Left kidney (tissue), 8 donors: ENCODE data around the gene CCDC137. TPM values are rescaled to one million over a fixed set of nuclear protein-coding genes. Genes with fewer than 3 reads are reported as not detected.
A peak's percentile ranks its signal among the peaks of the same experiment; 100 is the strongest.
"Not testable (repeated sequence)": the region's sequence is repeated elsewhere in the genome, so short reads cannot be mapped to it uniquely, and the experiment has no call there.

Source experiments
- DNase-seq: peaks from one replicate; pipeline ENCODE4 v3.0.0-alpha.2; 2013
- long read RNA-seq, 8 donors: transcript quantifications; one replicate each; lab custom pipeline, GENCODE V29; 2026
- polyA plus RNA-seq: library from polyadenylated mRNA; unstranded; fragments of 120-200 nt; gene quantifications from one replicate; pipeline ENCODE4 v1.2.1, GENCODE V29; 2013; ENCODE audit not compliant: insufficient read length

CCDC137 gene
- 15.2 TPM for polyA plus RNA-seq
- long read RNA-seq, donor 1, transcript CCDC137-201 (6 exons, 2,468 nt): major isoform, 6 of 13 reads
- long read RNA-seq, donor 1, partial matches to known transcripts: 6 of 13 reads
- long read RNA-seq, donor 1, other reads (novel, unspliced or antisense): 0 of 13 reads
- long read RNA-seq, donor 2, transcript CCDC137-201 (6 exons, 2,468 nt): major isoform, 6 of 93 reads
- long read RNA-seq, donor 2, partial matches to known transcripts: 37 of 93 reads
- long read RNA-seq, donor 2, other reads (novel, unspliced or antisense): 50 of 93 reads
- long read RNA-seq, donor 3, transcript CCDC137-201 (6 exons, 2,468 nt): major isoform, 5 of 47 reads
- long read RNA-seq, donor 3, partial matches to known transcripts: 11 of 47 reads
- long read RNA-seq, donor 3, other reads (novel, unspliced or antisense): 31 of 47 reads
- long read RNA-seq, donor 4: 0 reads
- long read RNA-seq, donor 5, transcript CCDC137-201 (6 exons, 2,468 nt): major isoform, 9 of 130 reads
- long read RNA-seq, donor 5, partial matches to known transcripts: 42 of 130 reads
- long read RNA-seq, donor 5, other reads (novel, unspliced or antisense): 79 of 130 reads
- long read RNA-seq, donor 6, partial matches to known transcripts: 28 of 46 reads
- long read RNA-seq, donor 6, other reads (novel, unspliced or antisense): 15 of 46 reads
- long read RNA-seq, donor 7, partial matches to known transcripts: 24 of 56 reads
- long read RNA-seq, donor 7, other reads (novel, unspliced or antisense): 30 of 56 reads
- long read RNA-seq, donor 8, partial matches to known transcripts: 0 of 8 reads
- long read RNA-seq, donor 8, other reads (novel, unspliced or antisense): 8 of 8 reads

GRCh38 chr17:81666342-81667191 is at the start of gene CCDC137, which contains the start of gene OXLD1:
Gene CCDC137 (plus strand): TSS chr17:81666737. CDS start chr17:81666767, 30 bp downstream.
Gene OXLD1 (minus strand): TSS chr17:81666605. CDS start chr17:81666577, 28 bp downstream.
- DNase-seq: peak; percentile 94

- DNase-seq: no peak
Observed at GRCh38 chr17:81616877-81617276, 49.7 kb upstream of the CCDC137 start.

- DNase-seq: not testable (repeated sequence)
Observed at GRCh38 chr17:81618307-81618706, 48.2 kb upstream of the CCDC137 start.

- DNase-seq: no peak
Observed at GRCh38 chr17:81621494-81622130, 44.9 kb upstream of the CCDC137 start.

GRCh38 chr17:81630274-81630673 is 36.3 kb upstream of the CCDC137 start:
- DNase-seq: no peak

- no peak for DNase-seq
Observed at GRCh38 chr17:81631482-81631881, 35.1 kb upstream of the CCDC137 start.

GRCh38 chr17:81635431-81635830 is 31.1 kb upstream of the CCDC137 start:
- DNase-seq: no peak

GRCh38 chr17:81635973-81636504 is 30.5 kb upstream of the CCDC137 start:
- no peak for DNase-seq

GRCh38 chr17:81636505-81637288 is 29.8 kb upstream of the CCDC137 start, which contains the start of the genes NPLOC4 and TSPAN10:
Gene NPLOC4 (minus strand): TSS chr17:81637112. CDS start chr17:81636930, 182 bp downstream.
Gene TSPAN10 (plus strand): TSS chr17:81637196. CDS start chr17:81642413, 5,217 bp downstream.
- DNase-seq: peak; percentile 86

GRCh38 chr17:81638683-81639082 is 27.9 kb upstream of the CCDC137 start:
- DNase-seq: no peak

- no peak for DNase-seq
Observed at GRCh38 chr17:81640011-81640410, 26.5 kb upstream of the CCDC137 start.

- DNase-seq: no peak
Observed at GRCh38 chr17:81641825-81642489, 24.6 kb upstream of the CCDC137 start.

- no peak for DNase-seq
Observed at GRCh38 chr17:81644496-81644895, 22.0 kb upstream of the CCDC137 start.

GRCh38 chr17:81644976-81645952 is 21.3 kb upstream of the CCDC137 start:
- no peak for DNase-seq

- DNase-seq: no peak
Observed at GRCh38 chr17:81646869-81647600, 19.5 kb upstream of the CCDC137 start.

GRCh38 chr17:81647640-81648012 is 18.9 kb upstream of the CCDC137 start:
- DNase-seq: no peak

- no peak for DNase-seq
Observed at GRCh38 chr17:81648013-81648706, 18.4 kb upstream of the CCDC137 start.
